ENCODE results near the gene KCNA1.

KCNA1 gene

DNA sequence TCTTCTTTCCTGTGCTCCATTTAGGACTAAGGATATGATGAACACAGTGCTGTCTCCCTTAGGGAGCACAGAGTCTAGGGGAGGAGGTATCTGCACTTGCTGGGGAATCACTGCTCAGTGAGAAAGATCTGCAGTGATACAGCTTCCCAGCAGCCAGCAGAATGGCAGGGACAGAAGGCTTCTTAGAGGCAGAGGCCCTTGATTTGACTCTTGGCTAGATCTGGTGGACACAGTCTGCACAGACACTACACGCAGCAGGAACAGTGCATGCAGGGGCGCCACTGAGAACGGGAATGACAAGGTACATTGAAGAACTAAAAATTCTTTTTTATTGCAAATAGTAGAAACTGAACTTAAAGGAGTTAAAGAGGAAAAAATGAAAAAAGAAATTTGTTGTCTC is 51.6 kb downstream of the KCNA1 start:
- FAIRE-seq: no peak

DNA sequence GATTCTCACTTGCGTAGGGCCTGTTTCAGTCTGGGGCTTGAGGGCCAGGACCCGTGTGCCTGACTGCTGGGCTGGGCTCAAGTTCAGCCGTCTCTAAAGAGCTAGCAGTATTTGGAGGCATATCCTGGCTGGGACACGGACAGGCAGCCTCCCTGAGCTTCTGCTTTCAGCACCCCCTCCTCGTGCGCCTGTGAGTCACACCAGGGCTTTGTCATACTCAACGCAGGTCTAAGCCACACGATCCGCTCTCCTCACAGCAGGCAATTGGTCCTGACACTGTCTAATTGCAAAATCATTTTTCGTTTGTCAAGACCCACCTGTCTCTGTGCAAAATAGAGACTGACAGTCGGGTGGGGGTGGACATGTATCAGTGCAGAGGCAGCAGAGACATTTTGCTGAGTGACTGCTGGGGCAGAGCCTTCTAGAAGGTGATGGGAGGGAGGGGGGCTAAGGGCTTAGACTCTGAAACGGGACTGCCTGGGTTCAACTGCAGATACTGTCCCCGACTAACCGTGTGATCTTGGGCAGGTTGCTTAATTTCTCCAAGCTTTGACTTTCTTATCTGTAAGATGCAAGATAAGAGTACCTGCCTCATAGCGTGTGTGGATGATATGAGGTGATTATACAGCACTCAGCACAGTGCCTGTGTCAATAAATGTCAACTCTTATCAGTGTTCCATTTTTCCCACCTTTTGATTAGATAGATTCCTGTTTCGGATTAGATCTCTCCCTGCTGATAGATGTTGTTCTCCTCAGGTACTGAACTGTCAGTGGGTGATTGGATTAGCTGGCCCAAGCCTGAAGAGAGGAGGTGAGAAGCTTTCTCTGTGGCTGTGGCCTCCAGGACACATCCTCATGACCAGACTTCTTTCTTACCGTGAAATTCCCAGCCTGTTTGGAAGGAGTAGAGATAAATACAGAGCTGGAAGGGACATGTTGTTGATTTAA is 53.1 kb downstream of the KCNA1 start:
- FAIRE-seq: no peak

Data from colon (tissue), 2 donors.